ENCODE results near the gene ZG16.

Gene ZG16

DNA sequence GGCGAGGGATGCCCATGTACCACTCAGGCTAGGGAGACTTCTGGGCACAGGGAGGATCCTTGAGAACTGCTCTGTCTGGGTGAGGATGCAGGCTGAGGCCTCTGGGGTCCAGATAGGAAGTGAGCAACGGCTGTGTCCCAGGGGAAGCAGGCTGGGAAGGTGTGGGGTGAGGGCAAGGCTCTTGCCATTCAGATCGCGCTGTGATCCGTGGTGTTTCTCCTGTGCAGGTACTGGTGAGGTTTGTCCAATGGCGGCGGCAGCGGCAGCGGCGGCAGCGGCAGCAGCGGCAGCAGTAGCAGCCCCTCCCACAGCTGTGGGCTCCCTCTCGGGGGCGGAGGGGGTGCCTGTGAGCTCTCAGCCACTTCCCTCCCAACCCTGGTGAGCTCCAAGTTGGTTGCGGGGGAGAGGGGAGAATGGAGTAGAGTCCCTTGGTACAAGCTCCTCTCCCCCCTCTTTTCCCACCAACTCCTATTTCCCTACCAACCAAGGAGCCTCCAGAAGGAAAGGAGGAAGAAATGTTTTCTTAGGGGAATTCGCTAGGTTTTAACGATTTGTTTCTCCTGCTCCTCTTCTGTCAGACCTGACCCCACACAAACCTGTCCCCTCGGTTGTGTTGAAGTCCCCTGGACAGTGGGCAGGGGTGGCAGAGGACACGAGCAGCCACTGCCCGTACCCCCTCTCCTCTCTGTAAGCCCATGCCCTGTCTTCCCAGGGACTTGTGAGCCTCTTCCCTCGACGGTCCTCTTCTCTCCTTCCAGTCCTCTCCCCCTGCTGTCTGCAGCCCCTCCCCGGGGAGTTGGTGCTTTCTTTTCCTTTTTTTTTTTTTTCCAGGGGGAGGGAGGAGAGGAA, 32.0 kb downstream of the ZG16 start:
- no peak for DNase-seq (ENCODE audit: low read depth in 2 of 2)

GRCh38 chr16:29810699-29811169, 32.7 kb downstream of the ZG16 start:
- no peak for DNase-seq (ENCODE audit: low read depth in 2 of 2)

DNA sequence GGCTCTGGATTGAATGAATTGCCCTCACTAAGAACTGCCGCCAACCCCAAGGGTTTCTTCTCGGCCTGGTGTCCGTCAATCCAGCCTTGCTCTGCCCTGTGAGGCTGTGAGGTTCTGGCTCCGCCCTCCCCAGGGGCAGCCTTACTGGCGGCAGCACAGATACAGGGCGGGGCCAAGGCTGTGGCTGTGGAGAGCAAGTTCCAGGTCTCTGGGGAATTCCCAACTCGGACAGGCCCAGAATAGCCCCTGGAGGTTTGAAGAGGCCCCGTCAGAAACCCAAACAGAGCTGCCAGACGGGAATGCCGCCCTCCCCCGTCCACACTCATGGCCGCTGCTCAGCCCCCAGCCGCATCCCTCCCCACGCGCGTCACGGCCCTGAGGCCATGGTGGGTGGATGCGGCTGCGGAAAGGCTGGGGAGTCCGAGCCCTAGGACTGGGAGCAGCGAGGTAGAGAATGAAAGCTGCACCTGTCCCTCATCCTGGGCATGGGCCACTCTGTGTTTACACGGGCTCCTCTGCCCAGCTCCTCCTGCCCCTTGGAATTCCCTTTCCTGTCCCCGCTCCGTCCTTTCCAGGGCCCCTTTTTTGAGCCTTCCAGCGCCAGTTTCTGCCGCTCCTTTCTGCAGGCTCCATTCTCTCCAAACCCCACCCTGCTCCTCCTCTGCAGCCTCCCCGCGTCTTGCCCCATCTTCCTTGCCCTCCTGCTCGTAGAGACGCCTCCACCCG, 33.3 kb downstream of the ZG16 start:
- no peak for DNase-seq (ENCODE audit: low read depth in 2 of 2)

DNA sequence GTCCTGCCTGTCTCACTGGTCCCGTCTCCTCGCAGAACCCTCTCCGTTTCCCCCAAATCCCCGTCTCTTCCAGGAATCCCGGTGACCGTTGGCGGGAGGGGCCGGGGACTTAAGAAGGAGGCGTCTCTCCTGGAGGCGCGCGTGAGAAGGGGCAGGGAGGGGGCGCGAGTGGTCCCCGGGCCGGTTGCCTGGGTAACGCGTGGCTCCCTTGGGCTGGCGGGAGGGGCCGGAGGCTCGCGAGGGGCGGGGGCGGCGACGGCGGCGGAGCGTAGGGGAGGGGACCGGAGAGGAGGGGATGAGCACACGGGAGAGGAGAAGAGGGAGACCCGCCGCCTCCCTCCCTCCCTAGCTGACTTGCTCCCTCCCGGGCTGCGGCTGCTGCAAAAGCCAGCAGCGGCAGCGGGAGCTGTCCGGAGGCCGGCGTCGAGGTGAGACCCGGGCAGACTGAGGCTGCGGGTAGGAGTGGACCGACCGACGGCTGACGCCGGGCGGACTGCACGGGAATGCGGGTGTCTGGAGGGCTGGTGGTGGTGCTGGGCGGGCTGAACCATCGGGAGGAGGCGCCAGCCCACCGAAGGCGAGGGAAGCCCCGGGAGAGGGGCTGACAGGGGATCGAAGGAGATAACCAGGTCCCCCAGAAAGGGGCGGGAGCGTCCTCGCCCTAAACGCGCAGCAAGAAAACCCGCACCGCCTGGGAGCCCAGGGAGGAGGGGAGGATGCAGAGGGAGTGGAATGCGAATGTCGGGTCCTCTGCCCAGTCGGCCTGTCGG, 34.0 kb downstream of the ZG16 start, which contains the start of gene PRRT2:
Gene PRRT2, plus strand, starts transcription at position 298 of the 770 bp plus-strand sequence. CDS start 862 bp downstream, outside the sequence.
- no peak for DNase-seq (ENCODE audit: low read depth in 2 of 2)

- no peak for DNase-seq (ENCODE audit: low read depth in 2 of 2)
Measured at GRCh38 chr16:29812754-29813643, 34.9 kb downstream of the ZG16 start.

DNA sequence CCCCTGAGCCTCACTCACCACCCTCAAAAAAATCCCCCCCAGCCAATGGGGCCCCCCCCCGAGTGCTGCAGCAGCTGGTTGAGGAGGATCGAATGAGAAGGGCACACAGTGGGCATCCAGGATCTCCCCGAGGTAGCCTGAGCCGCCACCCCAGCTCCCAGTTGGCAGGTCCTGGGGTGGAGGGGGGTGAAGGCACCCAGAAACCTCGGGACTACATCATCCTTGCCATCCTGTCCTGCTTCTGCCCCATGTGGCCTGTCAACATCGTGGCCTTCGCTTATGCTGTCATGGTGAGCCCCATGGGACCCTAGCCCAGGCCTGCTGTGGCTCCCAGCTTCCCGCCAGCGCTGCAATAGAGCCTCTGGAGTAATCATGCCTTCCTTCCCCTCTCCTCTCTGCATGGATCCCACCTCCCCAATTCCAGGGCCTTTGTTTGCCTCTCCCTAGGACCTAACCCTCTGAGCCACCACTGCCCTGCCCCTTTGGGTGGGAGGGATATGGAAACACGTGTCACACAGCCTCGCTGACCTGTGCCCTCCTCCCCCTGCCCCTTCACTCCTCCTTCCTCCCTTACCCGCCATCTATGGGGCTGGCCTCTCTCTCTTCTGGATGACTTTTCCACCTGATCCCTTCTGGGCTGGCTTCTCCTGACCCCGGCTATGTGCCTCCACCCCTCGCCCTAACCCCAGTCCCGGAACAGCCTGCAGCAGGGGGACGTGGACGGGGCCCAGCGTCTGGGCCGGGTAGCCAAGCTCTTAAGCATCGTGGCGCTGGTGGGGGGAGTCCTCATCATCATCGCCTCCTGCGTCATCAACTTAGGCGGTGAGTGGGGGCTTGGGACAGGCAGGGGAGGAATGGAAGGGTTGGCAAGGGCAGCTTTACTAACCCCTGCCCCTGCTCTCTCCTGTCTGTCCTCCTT, 35.8 kb downstream of the ZG16 start:
- DNase-seq (ENCODE audit: low read depth in 2 of 2) = no peak

DNA sequence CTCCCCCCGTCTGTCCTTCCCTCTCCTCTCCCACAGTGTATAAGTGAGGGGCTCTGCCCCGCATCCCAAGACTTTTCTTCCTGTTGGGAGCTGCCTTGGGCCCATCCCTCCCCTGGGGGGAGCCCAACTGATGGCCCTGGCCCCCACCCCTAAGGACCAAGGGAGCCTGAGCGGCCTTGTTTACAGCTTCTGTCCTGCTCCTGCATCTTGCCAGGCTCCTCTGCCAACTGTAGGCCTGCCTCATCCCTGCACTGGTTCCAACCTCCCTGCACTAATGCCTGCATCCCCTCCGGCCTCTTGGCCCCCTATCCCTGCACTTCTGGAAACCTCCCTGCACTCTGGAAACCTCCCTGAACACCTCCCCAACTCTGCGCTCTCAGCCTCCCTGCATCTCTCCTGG, 36.5 kb downstream of the ZG16 start:
- no peak for DNase-seq (ENCODE audit: low read depth in 2 of 2)

DNA sequence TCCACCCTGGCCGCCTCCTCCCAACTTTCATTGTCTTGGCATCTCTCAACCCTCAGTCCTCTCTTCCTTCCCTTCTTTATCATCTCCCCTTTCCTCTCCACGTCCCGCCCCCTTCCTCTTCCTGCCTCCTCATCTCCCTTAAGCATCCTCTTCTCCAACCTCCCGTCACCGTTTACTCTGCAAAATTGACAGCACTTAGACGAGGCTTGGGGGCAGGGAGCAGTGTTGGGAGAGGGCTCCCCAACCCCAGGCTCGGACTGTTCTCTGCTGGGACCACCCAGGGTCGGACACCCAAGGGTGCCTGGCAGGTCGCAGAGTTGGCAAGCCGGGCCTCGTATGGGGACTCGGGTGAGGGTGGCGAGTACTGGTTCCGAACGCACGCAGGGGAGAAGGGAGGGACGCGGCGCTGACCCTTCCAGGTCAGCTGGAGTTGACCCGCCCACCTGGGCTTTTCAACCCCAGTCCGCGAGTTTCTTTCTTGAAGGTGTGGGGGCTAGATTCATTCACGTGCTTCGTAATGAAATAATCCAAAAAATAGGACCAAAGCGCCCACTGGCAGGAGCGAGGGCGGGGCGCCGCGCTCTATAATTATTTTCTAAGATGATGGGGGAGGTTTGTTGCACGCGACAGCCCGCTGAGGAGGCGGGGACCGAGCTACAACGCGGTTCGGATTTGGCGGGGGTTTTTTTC, 37.1 kb downstream of the ZG16 start:
- DNase-seq (ENCODE audit: low read depth in 2 of 2) = no peak

DNA sequence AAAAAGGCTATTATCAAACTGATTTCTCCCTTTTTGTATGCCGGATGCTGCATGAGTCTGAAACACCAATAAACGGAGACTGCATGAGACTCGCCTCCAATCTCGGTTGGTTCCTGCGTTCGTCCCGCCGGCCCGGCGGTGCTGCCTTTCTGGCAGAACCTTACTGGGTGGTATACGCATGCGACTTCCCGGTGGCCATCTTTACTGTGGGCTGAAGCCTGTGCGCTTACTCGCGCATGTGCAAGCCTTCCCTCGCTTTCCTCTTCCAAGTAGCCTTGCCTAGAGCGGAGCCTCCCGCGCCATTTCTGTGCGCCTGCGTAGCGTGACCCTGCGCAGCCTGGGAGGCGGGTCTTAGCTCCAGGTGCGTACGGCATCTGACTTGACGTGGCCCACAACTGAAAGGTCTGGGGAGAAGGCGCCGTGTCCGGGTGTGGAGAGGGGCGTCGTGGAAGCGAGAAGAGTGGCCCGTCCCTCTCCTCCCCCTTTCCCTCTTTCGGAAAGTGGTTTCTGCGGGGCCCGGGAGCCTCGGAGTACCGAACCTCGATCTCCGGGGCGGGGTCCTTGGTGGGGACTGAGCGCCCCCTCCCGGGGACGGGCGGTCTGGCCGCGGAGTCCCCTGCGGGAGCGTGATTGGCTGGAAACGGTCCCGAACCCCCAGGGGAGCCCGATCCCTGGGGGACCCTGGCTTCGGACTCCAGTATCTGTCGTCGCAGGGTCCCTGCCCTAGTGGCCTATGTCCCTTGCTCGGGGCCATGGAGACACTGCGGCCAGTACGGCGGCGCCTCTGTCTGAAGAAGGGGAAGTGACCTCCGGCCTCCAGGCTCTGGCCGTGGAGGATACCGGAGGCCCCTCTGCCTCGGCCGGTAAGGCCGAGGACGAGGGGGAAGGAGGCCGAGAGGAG, 38.0 kb downstream of the ZG16 start, which contains the start of gene PAGR1:
Gene PAGR1, plus strand, starts transcription at position 360 of the 901 bp plus-strand sequence. Its CDS starts 374 bp downstream, at position 734.
- DNase-seq (ENCODE audit: low read depth in 2 of 2) = peak; percentile 96 to 97

DNA sequence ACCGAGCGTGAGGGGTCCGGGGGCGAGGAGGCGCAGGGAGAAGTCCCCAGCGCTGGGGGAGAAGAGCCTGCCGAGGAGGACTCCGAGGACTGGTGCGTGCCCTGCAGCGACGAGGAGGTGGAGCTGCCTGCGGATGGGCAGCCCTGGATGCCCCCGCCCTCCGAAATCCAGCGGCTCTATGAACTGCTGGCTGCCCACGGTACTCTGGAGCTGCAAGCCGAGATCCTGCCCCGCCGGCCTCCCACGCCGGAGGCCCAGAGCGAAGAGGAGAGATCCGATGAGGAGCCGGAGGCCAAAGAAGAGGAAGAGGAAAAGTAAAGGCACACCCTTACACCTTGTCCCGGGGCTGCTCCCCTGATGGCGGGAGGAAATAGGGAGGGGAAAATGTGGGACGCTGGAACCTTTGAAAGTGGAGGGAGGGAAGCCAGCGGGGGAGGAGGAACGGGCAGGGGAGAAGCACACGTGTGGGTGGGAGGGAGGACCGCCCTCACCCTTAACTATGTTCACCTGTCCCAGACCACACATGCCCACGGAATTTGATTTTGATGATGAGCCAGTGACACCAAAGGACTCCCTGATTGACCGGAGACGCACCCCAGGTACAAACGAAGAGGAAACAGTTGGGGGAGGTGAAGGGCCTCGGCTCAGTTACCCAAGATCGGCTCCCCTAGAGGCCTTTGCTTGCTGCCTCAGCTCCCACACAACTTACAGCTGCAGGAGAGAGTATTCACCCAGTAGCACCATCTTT, 38.8 kb downstream of the ZG16 start:
- DNase-seq (ENCODE audit: low read depth in 2 of 2) = no peak

DNA sequence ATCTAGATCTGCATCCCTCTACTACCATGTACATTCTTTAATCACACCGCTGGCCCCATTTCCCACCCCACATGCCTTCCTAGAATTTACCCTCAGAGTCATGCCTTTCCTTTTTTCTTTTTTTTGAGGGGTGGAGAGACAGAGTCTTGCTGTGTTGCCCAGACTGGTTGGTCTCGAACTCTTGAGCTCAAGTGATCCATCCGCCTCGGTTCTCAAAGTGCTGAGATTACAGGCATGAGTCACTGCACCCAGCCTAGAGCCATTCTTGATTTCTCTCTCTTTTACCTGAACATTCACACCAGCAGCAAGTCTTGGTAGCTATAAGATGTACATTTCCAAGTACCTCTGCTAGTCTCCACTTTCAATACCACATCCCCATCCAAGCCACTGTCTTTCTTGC, 40.0 kb downstream of the ZG16 start:
- DNase-seq (ENCODE audit: low read depth in 2 of 2) = no peak

DNA sequence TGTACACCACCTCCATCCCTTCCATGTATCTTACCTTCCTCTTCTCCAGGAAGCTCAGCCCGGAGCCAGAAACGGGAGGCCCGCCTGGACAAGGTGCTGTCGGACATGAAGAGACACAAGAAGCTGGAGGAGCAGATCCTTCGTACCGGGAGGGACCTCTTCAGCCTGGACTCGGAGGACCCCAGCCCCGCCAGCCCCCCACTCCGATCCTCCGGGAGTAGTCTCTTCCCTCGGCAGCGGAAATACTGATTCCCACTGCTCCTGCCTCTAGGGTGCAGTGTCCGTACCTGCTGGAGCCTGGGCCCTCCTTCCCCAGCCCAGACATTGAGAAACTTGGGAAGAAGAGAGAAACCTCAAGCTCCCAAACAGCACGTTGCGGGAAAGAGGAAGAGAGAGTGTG, 41.5 kb downstream of the ZG16 start:
- DNase-seq (ENCODE audit: low read depth in 2 of 2) = no peak

DNA sequence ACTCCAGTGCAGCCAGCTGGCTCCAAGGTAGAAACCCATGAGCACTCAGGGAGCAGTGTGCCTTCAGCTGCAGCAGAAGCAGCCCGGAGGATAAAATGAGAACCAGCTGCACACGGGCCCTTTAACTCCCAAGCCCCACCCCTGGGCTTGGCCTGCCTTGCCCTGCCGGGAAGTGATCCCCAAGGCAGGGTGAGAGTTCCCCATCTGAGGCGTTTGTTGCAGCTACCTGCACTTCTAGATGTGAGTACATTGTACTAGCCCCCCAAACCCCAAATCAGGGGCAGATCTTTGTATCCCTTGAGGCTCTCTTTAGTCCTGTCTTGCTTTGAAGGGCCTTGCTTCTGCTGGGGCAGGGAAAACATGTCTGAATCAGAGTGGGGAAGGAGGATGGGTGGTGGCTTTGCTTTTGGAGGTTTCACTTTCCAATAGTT, 42.2 kb downstream of the ZG16 start, which contains the start of gene MVP:
Gene MVP, plus strand, starts transcription at position 192 of the 431 bp plus-strand sequence. CDS start 10,088 bp downstream, outside the sequence.
- no peak for DNase-seq (ENCODE audit: low read depth in 2 of 2)

DNA sequence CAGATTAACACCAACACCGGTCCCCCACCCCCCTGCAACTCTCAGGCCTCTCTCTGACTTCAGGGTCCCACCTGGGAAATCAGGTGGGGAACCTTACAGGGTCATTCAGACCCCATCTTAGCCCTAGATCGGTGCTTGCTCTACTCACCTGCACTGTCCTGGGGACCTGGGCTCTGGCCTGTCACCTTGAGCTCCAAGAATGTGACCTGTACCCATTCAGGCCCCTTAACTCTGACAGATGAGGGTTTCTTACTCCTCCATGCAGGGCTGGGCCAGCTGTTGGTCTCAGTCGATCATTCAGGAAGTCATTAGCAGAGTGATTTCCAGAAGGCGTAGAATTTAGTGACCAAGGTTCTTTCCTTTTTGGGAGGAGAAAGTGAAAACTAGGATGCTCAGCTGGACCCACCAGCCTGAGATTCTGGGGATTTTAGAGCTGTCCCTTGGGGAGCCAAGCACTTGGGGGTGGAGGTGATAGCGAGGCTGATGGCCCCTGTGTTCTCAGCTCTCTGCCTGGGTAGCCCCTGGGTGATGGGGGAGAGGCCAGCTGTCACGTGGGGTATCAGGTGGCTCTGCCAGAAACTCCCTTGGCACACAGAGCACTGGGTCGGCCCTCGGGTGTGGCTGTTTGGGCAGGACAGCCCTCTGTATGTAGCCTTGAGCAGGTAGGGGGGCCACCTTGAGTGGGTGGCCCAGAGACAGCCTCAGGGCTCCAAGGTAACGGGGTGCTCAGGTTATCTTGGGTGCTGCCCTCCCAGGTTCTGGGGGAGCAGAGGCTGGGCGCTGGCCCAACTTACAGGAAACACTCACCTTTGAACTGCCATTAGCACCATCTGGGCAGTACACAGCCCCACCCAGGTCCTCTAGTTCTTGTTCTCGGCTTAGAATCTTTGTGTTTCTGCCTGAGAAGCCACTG, 42.9 kb downstream of the ZG16 start:
- no peak for DNase-seq (ENCODE audit: low read depth in 2 of 2)

GRCh38 chr16:29821643-29822115, 43.6 kb downstream of the ZG16 start:
- no peak for DNase-seq (ENCODE audit: low read depth in 2 of 2)

GRCh38 chr16:29824589-29825144, 46.6 kb downstream of the ZG16 start:
- DNase-seq (ENCODE audit: low read depth in 2 of 2) = no peak
